ENCODE measurements around the gene NCAPG2.
A peak's percentile ranks its signal among the peaks of the same experiment; 100 is the strongest.

Gene NCAPG2

DNA sequence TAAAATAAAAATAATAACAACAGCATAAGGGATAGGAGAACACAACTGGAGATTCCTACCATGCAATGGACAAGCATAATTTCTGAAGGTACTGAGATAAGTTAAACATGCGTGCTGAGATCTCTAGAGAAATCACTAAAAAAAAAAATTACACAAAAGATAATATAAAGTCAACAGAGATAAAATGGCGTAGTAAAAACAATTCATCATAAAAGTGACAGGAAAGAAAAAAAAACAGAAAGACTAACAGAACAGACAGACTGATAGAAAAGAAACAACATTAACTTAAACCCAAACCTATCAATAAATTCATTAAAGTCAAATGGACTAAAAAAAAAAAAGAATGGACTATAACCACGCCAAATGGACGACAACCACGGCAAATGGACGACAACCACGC, 56.4 kb downstream of the NCAPG2 start:
- DNase-seq (ENCODE audit: low read depth): no peak
- TF ChIP-seq, protein P1, sequence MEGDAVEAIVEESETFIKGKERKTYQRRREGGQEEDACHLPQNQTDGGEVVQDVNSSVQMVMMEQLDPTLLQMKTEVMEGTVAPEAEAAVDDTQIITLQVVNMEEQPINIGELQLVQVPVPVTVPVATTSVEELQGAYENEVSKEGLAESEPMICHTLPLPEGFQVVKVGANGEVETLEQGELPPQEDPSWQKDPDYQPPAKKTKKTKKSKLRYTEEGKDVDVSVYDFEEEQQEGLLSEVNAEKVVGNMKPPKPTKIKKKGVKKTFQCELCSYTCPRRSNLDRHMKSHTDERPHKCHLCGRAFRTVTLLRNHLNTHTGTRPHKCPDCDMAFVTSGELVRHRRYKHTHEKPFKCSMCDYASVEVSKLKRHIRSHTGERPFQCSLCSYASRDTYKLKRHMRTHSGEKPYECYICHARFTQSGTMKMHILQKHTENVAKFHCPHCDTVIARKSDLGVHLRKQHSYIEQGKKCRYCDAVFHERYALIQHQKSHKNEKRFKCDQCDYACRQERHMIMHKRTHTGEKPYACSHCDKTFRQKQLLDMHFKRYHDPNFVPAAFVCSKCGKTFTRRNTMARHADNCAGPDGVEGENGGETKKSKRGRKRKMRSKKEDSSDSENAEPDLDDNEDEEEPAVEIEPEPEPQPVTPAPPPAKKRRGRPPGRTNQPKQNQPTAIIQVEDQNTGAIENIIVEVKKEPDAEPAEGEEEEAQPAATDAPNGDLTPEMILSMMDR (IDR thresholded peaks at IDR 0.05; ENCODE audit: control insufficient read depth, insufficient read depth, low read depth, low read length, missing control alignments): no peak
- no peak overlapping the region for H3K4me3 ChIP-seq (ENCODE audit: control insufficient read depth, low read depth, low read length)

DNA sequence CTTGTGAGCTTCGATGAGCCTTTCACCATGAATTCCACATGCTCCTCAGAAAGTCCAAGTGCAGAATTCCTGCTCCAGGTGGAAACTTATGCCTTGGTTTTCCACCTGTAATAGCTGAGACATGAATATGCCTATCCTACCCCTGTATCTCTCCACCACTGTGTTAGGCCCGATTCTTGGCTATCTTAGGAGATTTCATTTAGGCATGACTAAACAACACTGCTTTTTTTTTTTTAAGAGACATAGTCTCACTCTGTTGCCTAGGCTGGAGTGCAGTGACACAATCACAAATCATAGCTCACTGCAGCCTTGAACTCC, 57.2 kb downstream of the NCAPG2 start:
- TF ChIP-seq, protein P1 (IDR thresholded peaks at IDR 0.05; ENCODE audit: control insufficient read depth, insufficient read depth, low read depth, low read length, missing control alignments): no peak
- DNase-seq (ENCODE audit: low read depth): no peak
- H3K4me3 ChIP-seq (ENCODE audit: control insufficient read depth, low read depth, low read length): no peak overlapping the region

DNA sequence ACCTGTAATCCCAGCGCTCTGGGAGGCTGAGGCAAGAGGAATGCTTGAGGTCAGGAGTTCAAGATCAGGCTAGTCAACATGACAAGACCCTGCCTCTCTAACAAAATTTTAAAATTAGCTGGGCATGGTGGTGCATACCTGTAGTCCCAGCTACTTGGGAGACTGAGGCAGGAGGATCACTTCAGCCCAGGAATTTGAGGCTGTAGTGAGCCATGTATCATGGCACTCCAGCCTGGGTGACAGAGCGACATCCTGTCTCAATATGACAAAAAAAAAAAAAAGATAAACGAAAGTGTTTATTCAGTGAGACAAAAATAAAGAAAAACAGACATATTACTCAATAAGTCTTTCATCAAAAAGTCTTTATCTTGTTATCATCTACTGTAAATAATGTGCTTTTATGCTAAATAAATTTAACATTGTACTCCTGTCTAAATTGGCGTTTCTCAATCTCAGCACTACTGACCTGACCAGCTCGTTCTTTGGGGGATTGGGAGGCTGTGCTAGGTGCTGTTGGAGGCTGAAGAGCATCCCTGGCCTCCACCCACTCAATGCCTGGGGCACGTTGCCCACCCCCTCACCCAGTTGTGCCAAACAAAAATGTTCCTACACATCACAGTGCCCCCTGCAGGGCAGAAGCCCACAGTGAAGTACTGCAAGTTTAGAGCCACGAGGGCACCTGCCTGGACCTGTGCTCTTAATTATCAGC, 57.7 kb downstream of the NCAPG2 start:
- H3K4me3 ChIP-seq (ENCODE audit: control insufficient read depth, low read depth, low read length): no peak overlapping the region
- no peak for DNase-seq (ENCODE audit: low read depth)
- TF ChIP-seq, protein P1 (IDR thresholded peaks at IDR 0.05; ENCODE audit: control insufficient read depth, insufficient read depth, low read depth, low read length, missing control alignments): peak; percentile 44

DNA sequence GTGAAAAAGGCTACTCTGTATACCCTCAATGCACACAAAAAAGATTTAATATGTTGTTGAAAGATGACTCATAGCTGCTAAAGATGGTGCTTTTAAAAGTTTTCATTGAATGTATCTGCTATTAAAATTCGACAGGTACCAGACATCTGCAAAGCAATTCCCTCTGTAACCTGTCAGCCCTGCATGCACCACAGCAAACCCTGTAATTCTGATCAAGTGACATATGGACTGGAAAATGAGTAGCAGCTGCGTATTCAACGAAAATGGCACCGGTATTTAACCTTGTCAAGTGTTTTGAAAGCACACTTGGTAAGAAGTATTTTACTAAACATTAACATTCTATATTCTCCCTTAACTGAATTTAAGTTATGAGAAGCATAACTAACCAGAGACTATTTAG, 58.8 kb downstream of the NCAPG2 start:
- TF ChIP-seq, protein P1 (IDR thresholded peaks at IDR 0.05; ENCODE audit: control insufficient read depth, insufficient read depth, low read depth, low read length, missing control alignments): no peak
- no peak overlapping the region for H3K4me3 ChIP-seq (ENCODE audit: control insufficient read depth, low read depth, low read length)
- DNase-seq (ENCODE audit: low read depth): no peak

DNA sequence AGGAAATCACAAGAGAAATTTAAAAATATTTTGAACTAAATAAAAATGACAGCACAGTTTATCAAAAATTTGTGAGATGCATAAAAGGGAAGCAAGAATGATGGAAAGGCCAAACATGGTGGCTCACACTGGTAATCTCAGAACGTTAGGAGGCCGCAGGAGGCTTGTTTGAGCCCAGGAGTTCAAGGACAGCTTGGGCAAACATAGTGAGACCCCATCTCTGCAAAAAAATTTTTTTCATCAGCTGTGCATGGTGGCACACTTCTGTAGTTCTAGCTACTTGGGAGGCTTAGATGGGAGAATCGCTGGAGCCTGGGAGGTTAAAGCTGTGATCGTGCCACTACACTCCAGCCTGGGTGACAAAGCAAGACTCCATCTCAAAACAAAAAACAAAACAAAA, 62.5 kb downstream of the NCAPG2 start:
- no peak for DNase-seq (ENCODE audit: low read depth)
- TF ChIP-seq, protein P1 (IDR thresholded peaks at IDR 0.05; ENCODE audit: control insufficient read depth, insufficient read depth, low read depth, low read length, missing control alignments): no peak
- no peak overlapping the region for H3K4me3 ChIP-seq (ENCODE audit: control insufficient read depth, low read depth, low read length)

DNA sequence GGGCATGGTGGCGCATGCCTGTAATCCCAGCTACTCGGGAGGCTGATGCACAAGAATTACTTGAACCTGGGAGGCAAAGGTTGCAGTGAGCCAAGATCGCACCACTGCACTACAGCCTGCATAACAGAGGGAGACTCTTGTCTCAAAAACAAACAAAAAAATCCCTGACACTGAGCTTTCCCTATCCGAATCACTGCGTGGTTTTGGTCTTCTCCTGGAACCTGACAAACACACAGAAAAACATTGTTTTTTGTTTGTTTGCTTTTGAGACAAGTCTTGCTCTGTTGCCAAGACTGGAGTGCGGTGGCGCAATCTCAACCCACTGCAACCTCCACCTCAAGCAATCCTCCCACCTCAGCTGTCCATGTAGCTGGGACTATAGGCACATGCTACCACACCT, 66.6 kb downstream of the NCAPG2 start:
- TF ChIP-seq, protein P1 (IDR thresholded peaks at IDR 0.05; ENCODE audit: control insufficient read depth, insufficient read depth, low read depth, low read length, missing control alignments): no peak
- DNase-seq (ENCODE audit: low read depth): no peak
- no peak overlapping the region for H3K4me3 ChIP-seq (ENCODE audit: control insufficient read depth, low read depth, low read length)
